ENCODE measurements around the gene TAGLN. TPM values are rescaled to one million over a fixed set of nuclear protein-coding genes. Genes with fewer than 3 reads are reported as not detected.

Gene TAGLN
- total RNA-seq, 1 experiment from 2014 or later = 71.5 TPM

- Mint-ChIP-seq H3K36me3 (no peaks in the 10 kb centered on the region), H3K4me1 (peaks cover 31% of the 10 kb centered on the region), H3K4me3 (no peak overlapping the region), H3K27me3 (ENCODE audit: low read depth) (no peaks in the 10 kb centered on the region; the same call in 1 of the 2 replicates), H3K9me3 (no peaks in the 10 kb centered on the region), H3K27ac (0 out of 2 replicates have a peak overlapping the region, but pooled peaks have one; percentile 73)
- ChIA-PET POLR2A (interaction anchor here (1.1 to 2.0 kb wide), 3 partner anchors 17 to 31 kb away, joined by 3 to 10 read pairs (median 3); partner anchors contain the start of gene SIDT2), CTCF (interaction anchor here (0.5 to 5.9 kb wide), 2 partner anchors 15 to 90 kb away, joined by 3 to 48 read pairs; partner anchors contain the start of gene SIDT2)
- DNase-seq (ENCODE audit: low spot score) (no peak), ATAC-seq (no peak)
- TF ChIP-seq IRF2 (CRISPR knock-in tag; IDR thresholded peaks at IDR 0.05; ENCODE audit: borderline replicate concordance, low read depth) (no peak), NFYB (CRISPR knock-in tag; conservative IDR thresholded peaks at IDR 0.05; ENCODE audit: low read depth) (no peak), STAT6 (CRISPR knock-in tag; conservative IDR thresholded peaks at IDR 0.05; ENCODE audit: low read depth) (no peak), ZNF232 (CRISPR knock-in tag; IDR thresholded peaks at IDR 0.05) (no peak), NFE2L1 (CRISPR knock-in tag; IDR thresholded peaks at IDR 0.05) (no peak), RELA (CRISPR knock-in tag; IDR thresholded peaks at IDR 0.05; ENCODE audit: borderline replicate concordance) (no peak), ZNF317 (CRISPR knock-in tag; IDR thresholded peaks at IDR 0.05; ENCODE audit: borderline replicate concordance, low read depth) (no peak), HMGXB4 (CRISPR knock-in tag; IDR thresholded peaks at IDR 0.05) (no peak), ZNF263 (CRISPR knock-in tag; IDR thresholded peaks at IDR 0.05; ENCODE audit: low read depth) (no peak), USF2 (CRISPR knock-in tag; IDR thresholded peaks at IDR 0.05) (no peak), HMGA2 (CRISPR knock-in tag; IDR thresholded peaks at IDR 0.05) (no peak), E2F1 (CRISPR knock-in tag; IDR thresholded peaks at IDR 0.05) (no peak), ERG (CRISPR knock-in tag; IDR thresholded peaks at IDR 0.05) (no peak), GTF2I (CRISPR knock-in tag; conservative IDR thresholded peaks at IDR 0.05) (no peak), ATF1 (CRISPR knock-in tag; IDR thresholded peaks at IDR 0.05) (no peak), ZNF138 (CRISPR knock-in tag; conservative IDR thresholded peaks at IDR 0.05) (no peak), AFF4 (CRISPR knock-in tag; IDR thresholded peaks at IDR 0.05; ENCODE audit: borderline replicate concordance) (no peak), FOXP1 (CRISPR knock-in tag; IDR thresholded peaks at IDR 0.05; ENCODE audit: borderline replicate concordance) (no peak), IRF1 (CRISPR knock-in tag; IDR thresholded peaks at IDR 0.05) (no peak)
These were observed 3.4 kb upstream of the TAGLN start for GRCh38 chr11:117195761-117196160.

Measured in WTC11 (cell line).